Sigmoid colon (tissue), 4 donors: ENCODE results near the gene NADSYN1.

Experiments used
- CTCF ChIP-seq, 4 experiments: fragments of 450-650 bp in 3 of 4; fragments of 200-600 bp in 1 of 4; IDR thresholded peaks; one replicate each; pipeline ENCODE4 v1.5.1; 2016 to 2019; ENCODE audit warnings: antibody characterized with exemption in 4 of 4, mild to moderate bottlenecking in 3 of 4, moderate library complexity in 2 of 4
- POLR2A ChIP-seq, 2 donors: fragments of 450-650 bp; IDR thresholded peaks; one replicate each; pipeline ENCODE4 v1.6.1; 2016; ENCODE audit warnings: antibody characterized with exemption in 2 of 2, mild to moderate bottlenecking in 2 of 2, moderate library complexity in 2 of 2
- POLR2AphosphoS5 ChIP-seq, 4 donors: sonication (generic); formaldehyde crosslinking; IDR thresholded peaks; one replicate each; pipeline ENCODE4 v1.6.1; 2017; ENCODE audit warnings: antibody characterized with exemption in 4 of 4

DNA sequence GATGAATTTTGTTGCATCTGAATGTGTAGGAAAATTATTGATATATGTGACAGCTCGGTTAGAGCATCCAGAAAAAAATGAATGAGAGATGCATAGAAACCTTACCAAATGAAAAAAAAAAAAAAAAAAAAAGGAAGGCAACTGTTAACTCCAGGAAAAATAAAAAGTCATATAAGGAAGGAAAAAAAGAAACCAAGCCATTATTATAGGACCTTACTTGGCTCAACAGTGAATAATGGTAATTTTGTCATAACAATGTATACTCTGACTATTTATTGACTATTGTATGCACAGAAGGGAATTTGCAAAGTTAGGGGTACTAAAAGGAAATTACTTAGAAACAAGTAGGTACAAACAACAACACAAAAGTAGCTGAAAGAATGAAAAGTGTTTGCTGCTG is 6.9 kb upstream of the NADSYN1 start:
- TF ChIP-seq POLR2AphosphoS5 (IDR thresholded peaks at IDR 0.05): no peak
- no peak for TF ChIP-seq POLR2A (IDR thresholded peaks at IDR 0.05)
- no peak for TF ChIP-seq CTCF (IDR thresholded peaks at IDR 0.05)
